GM19240 (cell line): ENCODE data around the gene BEAN1.
"Not testable (repeated sequence)": the region's sequence is repeated elsewhere in the genome, so short reads cannot be mapped to it uniquely, and the experiment has no call there.

Experiments used
- DNase-seq: peaks from one replicate; pipeline ENCODE4 v3.0.0; 2011; ENCODE audit warnings: low spot score; ENCODE audit not compliant: insufficient read length

Gene BEAN1

DNA sequence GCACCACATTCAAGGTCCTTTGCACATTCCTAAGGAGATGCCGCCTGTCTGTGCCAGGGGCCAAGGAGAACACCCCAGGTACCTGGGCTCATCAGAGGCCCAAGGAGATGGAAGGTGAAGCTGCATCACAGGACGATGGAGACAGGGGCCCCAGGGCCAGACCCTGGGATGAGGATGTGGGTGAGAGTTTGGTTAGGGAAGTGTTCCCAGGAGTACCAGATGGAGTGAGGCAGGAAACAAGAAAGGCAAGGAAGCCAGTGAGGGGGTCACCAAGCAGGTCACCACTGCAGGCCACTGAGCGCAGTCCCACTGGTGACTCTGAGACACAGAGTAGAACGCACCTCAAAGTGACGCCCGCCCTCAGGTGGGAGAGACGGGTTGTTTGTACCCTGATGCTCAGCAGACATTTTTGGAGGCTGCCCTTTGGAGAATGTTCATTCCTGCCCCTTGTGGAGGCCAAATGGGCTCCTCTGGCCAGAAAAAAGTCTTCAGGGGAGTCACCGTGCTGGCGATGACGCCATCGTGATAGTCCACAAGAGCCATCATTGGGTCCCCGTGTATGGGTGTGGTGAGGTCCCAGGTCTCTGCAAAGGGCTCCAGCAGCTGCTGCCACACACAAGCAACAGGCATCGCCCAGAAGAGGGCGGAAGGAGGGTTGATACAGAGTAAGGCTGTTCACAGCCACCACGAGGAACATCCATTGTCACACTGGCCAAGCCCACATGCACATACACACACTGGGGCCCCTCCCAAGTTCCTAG is 57.5 kb downstream of the BEAN1 start:
- no peak for DNase-seq

DNA sequence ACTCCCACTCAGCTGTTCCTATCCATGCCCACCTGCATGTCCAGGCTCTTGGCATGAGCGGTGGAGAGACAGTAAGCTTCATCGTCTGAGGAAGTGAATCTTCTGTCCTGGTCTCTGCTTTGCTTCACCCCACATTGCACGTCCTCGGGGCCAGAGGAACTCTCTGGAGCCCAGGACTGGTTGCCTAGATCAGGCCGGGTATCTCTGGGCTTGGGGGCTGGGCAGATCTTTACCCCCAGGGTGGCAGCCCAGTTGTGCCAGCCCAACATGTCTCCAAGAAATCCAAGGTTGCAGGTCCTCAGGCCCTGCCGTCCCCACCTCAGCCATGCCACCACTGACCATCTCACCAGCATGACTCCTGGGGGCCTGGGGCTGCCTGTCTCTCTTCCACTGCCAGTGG is 58.3 kb downstream of the BEAN1 start:
- no peak for DNase-seq

DNA sequence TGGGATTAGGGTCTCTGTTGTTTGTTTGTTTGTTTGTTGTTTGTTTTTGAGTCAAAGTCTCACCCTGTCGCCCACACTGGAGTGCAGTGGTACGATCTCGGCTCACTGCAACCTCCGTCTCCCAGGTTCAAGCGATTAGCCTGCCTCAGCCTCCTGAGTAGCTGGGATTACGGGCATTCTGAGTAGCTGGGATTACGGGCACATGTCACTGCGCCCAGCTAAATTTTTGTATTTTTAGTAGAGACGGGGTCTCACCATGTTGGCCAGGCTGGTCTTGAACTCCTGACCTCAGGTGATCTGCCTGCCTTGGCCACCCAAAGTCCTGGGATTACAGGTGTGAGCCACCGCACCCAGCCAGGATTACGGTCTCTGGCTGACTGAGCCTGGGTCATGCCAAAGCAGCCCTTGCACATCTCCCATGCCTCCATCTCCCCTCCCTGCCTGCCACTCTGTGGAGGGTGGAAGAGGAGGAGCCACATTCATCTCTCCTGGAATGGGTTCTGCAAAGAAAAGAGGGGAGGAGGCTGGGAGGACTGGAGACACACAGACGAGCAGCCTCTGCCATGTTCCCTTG is 59.2 kb downstream of the BEAN1 start:
- DNase-seq, result no peak

DNA sequence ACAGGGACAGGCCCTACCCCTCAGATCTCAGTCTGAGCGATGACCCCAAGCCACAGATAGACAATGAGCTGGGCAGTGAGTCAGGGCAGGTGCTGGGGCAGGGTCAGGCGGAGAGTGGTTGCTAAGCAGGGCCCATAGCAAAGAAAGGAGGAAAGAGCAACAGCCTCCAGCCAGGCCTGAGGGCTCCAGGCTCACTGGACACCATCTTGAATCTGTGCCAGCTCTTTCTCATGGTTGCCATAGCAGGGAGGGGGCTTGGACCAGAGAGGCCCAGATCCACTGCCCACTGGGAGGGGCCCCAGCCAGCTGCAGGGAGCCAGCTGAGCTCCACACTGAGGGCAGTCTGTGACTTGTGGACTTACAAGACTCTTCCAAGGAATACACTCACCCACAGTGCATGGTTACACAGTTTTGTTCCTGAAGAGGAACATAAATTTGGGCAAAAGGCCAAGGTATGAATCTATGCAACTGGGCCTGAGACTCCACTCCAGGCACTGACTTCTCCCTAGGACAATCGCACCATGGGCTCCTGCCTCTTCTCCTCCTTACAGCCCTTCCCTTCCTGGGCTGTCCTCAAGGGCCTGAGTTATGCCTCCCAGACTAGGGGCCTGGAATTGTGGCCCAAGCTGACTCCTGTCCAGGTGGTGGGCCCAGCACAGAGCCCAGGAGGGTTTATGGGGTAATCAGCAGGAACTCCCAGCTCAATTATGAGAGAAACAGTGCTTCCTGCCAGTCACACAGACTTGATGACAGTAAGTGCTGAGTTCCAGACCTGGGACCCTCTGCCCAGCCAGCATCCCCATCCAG is 59.9 kb downstream of the BEAN1 start:
- no peak for DNase-seq

DNA sequence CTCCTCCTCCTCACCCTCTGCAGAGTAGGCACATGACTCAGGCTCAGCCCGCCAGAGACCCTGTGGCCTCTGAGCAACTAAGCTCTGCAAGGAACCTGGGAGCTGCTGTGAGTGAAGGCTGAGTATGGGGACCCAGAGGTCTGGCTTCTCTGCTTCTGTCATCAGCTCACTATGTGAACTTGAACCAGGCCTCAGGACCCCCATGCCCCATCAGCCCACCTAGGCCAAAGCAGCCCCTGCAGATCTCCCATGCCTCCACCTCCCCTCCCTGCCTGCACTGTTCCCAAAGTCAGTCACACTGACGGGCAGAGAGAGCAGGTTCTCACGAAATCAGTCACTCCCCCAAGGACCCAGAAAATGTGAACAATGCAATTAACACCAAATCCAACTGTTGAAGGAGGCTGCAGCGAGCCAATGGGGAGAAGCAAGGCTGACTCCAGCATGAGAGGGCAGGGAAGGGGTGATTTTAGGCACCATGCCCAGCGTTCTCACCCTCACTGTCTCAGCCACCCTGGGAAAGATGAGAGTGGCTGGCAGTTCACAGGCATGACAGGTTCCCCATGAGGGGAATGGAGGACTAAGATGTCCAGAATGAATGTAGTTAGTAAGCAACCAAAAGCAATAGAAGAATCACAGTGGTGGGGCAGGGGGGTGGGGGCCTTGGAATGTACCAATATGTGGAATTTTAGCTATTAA is 60.6 kb downstream of the BEAN1 start:
- no peak for DNase-seq

DNA sequence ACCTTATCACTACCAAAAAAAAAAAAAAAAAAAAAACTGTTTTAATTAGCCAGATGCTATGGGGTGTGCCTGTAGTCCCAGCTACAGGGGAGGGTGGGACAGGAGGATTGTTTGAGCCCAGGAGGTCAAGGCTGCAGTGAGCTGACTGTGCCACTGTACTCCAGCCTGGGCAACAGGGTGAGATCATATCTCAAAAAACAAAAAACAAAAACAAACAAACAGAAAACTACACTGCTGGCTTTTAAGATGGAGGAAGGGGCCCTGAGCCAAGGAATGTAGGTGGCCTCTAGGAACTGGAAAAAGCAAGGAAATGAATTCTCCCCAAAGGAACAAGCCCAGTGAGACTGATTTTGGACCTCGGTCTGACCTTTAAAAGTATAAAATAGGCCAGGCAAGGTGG is 61.4 kb downstream of the BEAN1 start:
- DNase-seq, result no peak

DNA sequence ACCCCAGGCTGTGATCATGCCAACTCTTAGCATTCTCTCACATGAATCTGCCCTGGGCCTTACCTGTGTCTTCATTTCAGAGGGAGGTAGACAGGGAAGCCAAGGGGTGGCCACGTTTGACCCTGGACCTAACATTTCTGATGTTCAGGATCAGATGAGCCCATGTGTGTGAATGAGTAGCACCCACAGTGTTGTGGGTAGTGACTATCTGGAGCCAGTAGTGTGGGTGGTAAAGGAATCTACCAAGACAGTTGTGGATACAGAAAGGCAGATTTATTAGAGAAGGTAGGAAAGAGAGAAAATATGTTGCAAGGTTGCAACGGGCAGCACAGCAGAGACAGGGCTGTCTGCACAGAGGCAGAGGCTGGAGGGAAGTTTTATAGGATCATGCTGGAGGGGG is 62.3 kb downstream of the BEAN1 start:
- no peak for DNase-seq

DNA sequence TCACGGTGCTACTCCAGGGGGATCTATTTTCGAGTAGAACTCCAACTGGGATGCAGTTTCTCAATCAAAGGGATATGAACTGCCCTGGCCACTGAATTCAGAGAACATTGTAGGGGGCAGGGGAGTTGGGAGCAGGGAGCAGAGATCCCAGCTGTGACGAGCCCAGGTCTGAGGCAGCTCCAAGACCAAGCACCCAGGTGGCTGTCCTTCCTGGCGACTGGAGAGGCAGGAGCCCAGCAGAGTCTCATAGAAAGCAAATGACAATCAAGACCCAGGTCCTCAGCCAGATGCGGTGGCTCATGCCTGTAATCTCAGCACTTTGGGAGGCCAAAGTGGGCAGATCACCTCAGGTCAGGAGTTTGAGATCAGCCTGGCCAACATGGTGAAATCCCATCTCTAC is 62.7 kb downstream of the BEAN1 start:
- DNase-seq, result no peak

DNA sequence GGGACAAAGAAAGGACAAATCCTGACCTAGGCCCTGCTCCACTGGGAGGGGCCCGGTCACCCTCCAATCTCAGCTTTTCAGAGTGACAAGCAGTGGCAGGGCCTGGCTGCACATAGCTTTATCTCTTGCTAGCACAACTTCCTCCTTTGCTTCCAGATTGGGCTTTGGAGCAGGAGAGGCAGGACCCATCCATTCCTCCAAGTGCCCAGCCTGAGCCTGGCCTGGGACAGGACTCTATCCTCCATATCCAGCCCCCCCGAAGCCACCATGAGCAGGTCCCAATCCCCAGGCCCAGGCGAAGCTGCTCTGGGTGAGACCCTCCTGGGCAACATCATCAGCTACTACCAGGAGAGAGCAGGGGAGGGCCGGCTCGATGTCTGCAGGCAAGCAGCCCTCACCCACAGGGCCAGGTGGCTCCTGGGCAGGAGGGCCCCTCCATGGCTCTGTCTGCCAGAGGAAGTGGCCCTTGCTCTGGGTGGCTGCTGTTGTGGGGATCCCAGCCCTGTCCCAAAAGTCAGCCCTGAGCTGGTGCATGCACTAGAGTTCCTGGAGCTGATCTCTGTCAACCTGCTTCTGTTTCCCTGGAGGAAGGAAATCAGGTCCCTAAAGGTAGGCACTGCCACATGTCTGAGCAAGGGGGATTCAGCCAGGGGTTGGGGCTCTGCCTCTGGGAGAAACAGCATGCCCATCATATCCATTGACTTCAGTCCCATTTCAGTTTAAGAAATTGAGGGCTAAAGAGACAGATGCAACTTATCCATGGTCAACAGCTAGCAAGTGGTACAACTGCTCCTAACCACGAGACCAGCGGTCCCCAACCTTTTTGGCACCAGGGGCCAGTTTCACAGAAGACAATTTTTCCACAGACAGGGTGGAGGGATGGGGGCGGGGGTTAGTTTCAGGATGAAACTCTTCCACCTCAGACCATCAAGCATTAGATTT is 64.0 kb downstream of the BEAN1 start:
- DNase-seq, result no peak

DNA sequence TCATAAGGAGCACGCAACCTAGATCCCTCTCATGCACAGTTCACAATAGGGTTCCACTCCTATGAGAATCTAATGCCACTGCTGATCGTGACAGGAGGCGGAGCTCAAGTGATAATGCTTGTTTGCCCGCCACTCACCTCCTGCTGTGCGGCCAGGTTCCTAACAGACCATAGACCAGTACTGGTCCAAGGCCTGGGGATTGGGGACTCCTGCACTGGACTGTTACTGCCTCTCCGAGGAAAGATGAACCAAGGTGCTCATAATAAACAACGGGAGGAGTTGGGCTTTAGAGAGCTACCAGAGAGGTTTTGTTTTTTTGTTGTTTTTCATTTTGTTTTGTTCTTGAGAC is 64.6 kb downstream of the BEAN1 start:
- no peak for DNase-seq

DNA sequence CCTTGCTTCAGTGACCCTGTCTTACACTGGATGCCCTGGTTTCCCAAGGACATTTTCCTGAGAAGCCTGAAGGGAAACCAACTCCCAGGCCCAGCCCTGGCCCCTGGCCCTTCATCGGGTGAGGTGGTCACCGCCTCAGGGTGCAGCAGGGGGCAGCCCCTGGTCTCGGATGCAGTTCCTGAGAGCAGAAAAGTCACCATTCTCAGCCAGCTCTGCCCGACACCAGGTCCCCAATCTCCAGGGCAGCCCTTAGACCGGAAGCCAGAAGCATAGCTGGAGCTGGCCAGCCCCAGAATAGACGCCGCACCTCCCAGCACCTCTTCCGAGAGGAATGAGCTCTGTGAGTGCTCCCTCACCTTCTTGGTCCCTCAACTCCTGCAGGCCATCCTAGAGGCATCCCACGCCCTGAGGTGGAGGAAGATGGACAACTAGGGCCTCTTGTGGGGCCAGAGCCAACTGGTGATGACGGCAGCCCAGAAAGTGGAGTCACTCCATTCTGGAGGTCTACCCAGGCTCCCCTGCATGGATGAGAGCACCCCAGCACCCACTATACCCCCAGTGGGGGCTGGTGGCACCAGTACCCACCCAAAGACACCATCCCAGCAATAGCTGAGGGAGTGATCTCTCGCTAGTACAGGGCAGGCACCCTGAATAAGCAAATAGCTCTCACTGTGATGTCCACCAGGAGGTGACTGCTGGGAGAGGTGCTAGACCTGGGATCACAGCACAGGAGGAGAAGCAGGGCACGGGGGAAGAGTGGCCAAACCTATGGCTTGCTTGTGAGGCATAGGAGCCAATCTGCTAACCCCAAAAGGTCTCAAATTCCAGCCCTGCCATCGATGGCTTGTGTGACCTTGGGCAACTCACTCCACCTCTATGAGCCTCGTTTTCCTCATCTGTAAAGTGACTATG is 66.7 kb downstream of the BEAN1 start:
- no peak for DNase-seq

DNA sequence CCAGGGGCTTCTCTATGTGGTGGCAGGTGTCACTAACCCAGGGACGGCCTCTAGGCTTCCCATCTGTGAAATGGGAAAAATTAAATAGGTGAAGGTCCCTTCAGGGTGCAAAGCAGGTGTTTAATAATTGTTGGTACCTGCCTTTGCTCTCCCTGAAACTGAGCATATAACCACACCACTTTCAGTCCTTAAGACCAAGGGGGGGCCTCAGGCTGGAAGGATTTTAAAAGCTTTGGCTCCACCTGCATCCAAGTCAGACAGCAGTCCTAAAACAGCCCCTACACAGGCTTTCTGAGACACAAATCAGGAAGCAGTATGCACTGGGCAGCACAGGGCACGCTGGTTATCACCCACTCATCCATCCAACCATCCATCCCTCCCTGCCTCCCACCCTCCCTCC is 67.8 kb downstream of the BEAN1 start:
- DNase-seq, result no peak

DNA sequence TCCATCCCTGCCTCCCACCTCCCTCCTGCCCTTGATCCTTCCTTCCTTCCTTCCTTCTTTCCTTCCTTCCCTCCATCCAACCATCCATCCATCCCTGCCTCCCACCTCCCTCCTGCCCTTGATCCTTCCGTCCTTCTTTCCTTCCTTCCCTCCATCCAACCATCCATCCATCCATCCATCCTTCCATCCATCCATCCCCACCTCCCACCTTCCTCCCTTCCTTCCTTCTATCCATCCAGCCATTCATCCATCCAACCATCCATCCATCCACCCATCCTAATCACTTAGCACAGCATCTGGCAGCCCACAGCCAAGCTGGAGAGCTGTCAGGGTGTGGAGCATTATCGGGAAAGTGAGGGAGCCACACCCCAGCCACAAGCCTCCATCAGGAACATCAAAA is 68.3 kb downstream of the BEAN1 start:
- DNase-seq, result no peak

DNA sequence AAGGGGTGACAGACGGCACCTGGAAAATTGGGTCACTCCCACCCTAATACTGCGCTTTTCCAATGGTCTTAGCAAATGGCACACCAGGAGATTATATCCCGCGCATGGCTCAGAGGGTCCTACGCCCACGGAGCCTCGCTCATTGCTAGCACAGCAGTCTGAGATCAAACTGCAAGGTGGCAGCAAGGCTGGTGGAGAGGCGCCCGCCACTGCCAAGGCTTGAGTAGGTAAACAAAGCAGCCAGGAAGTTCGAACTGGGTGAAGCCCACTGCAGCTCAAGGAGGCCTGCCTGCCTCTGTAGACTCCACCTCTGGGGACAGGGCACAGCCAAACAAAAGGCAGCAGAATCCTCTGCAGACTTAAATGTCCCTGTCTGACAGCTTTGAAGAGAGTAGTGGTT is 69.1 kb downstream of the BEAN1 start:
- DNase-seq, result not testable (repeated sequence)

DNA sequence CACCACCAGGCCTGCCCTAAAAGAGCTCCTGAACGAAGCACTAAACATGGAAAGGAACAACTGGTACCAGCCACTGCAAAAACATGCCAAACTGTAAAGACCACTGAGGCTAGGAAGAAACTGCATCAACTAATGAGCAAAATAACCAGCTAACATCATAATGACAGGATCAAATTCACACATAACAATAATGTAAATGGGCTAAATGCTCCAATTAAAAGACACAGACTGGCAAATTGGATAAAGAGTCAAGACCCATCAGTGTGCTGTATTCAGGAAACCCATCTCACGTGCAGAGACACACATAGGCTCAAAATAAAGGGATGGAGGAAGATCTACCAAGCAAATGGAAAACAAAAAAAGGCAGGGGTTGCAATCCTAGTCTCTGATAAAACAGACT is 70.8 kb downstream of the BEAN1 start:
- DNase-seq, result not testable (repeated sequence)

DNA sequence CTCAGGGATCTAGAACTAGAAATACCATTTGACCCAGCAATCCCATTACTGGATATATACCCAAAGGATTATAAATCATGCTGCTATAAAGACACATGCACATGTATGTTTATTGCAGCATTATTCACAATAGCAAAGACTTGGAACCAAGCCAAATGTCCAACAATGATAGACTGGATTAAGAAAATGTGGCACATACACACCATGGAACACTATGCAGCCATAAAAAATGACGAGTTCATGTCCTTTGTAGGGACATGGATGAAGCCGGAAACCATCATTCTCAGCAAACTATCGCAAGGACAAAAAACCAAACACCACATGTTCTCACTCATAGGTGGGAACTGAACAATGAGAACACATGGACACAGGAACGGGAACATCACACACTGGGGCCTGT is 74.5 kb downstream of the BEAN1 start:
- DNase-seq, result not testable (repeated sequence)

DNA sequence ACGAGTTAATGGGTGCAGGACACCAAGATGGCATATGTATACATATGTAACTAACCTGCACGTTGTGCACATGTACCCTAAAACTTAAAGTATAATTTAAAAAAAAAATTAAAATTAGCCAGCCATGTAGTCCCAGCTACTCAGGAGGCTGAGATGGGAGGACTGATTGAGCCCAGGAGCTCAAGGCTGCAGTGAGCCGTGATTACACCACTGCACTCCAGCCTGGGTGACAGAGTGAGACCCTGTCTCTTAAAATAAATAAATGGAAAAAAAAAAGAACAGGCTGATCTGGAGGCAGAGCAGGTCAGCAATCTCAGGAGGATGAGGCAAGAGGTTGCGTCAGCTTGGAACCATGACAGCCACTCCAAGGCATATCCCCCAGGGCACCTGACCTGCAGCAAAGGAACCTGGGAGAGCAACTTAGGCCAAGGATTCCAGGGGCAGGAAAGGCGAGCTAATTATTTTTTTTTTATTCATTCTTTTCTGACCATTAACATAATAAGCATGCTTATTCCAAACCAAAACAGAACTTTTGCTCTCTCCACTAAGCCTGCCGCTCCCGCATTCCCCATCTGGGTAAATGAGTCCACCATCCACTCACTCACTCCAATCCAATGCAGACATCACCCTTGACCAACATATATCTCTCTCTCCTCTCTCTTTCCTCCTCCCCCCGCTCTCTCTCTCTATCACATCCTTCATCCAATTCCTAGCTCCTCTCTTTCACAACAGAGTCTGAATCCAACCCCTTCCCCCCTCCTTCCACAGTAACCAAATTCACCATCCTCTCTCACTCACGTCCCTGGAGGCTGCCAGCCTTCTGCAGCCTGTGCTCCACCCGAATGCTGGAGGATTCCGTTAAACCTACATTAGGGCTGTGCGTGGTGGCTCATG is 75.2 kb downstream of the BEAN1 start:
- DNase-seq, result no peak

DNA sequence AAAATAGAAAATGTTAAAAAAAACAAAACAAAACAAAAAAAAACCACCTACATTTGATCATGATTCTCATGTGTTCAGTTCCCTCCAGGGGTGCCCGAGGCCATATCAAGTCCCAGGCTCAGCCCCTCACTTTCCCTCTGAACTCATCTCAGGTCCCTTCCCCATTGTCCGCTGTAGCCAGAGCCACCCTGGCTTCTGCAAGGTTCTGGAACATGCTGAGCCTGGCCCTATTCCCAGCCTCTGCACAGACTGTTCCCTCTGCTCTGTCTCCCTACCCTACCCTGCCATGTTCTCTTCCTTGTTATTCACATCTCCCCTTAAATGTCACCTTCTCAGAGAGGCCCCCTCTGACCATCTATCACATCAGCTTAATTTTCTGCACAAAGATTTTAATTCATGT is 75.9 kb downstream of the BEAN1 start:
- DNase-seq, result no peak

DNA sequence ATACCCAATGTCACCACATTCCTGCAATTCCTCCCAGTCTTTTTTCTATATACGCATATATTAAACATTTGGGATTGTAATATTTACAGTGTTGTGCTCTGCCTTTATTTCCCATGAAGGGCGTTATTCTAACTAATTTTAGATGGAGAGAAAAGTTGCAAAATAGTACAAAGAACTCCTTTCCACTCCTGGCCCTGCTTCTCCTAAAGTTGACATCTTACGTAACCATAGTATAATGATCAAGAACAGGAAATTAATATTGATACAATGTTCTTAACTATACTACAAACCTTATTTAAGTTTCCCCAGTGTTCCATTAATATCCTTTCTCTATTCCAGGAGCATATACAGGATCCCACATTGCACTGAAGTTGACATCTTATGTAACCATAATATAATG is 76.5 kb downstream of the BEAN1 start:
- no peak for DNase-seq
